ENCODE data around the gene ZNF467. TPM values are rescaled to one million over a fixed set of nuclear protein-coding genes. Genes with fewer than 3 reads are reported as not detected.

ZNF467 gene
- total RNA-seq, 1 donor from 2014 or later = 0.20 TPM

DNA sequence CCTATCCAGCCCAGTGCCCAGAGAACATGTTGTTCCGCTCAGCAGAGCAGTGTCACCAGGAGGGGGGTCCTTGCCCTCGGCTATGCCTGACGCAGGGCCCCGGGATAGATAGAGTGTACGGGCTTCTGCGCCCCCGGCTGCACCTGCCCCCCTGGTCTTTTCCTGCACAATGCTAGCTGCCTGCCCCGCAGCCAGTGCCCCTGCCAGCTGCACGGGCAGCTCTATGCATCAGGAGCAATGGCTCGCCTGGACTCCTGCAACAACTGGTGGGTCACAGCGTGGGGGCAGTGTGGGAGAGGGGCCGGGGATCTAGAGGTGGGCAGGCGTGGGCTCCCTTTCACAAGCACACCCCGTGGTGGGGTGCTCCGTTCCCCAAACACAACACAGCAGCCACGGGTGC, 33.3 kb upstream of the ZNF467 start:
- Mint-ChIP-seq H3K4me1 (no peaks in the 10 kb centered on the region), H3K27ac (no peak overlapping the region), H3K36me3 (ENCODE audit: low read depth) (no peaks in the 10 kb centered on the region), H3K9me3 (no peaks in the 10 kb centered on the region), H3K4me3 (no peak overlapping the region), H3K27me3 (peaks cover 6% of the 10 kb centered on the region)
- intact Hi-C loops (cut with micrococcal nuclease) = loop anchor here (1.0 kb wide), 1 partner anchor 470 kb away; no protein-coding TSS in a partner anchor
- ATAC-seq (ENCODE audit: low read depth) (no peak), DNase-seq (no peak)
- ChIA-PET CTCF (interaction anchor here (0.6 kb wide), 1 partner anchor 9 kb away, joined by 3 read pairs; no protein-coding TSS in a partner anchor), POLR2A (interaction anchor here (0.8 kb wide), 1 partner anchor 32 kb away, joined by 3 read pairs; the partner anchor contains the start of gene ZNF862)
- TF ChIP-seq, protein P1, sequence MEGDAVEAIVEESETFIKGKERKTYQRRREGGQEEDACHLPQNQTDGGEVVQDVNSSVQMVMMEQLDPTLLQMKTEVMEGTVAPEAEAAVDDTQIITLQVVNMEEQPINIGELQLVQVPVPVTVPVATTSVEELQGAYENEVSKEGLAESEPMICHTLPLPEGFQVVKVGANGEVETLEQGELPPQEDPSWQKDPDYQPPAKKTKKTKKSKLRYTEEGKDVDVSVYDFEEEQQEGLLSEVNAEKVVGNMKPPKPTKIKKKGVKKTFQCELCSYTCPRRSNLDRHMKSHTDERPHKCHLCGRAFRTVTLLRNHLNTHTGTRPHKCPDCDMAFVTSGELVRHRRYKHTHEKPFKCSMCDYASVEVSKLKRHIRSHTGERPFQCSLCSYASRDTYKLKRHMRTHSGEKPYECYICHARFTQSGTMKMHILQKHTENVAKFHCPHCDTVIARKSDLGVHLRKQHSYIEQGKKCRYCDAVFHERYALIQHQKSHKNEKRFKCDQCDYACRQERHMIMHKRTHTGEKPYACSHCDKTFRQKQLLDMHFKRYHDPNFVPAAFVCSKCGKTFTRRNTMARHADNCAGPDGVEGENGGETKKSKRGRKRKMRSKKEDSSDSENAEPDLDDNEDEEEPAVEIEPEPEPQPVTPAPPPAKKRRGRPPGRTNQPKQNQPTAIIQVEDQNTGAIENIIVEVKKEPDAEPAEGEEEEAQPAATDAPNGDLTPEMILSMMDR (IDR thresholded peaks at IDR 0.05) = no peak

DNA sequence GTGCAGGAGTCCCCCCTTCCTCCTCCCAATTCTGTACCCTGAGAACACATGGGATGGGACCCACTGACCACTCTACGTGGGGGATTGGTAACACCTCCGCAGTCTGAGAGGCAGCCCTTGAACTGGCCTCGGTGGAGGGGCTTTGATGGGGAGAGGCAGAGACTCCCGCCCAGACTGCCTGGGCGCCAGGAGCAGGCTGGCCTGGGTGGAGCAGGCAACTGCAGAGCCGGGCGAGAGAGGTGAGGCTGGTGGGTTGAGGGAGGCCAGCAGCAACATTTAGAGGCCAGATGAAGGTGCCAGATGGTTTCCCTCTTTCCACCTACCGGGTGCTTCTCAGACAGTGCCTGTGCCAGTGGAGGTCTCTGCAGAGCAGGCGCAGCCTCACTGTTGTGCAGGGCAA, 30.7 kb upstream of the ZNF467 start:
- ATAC-seq (ENCODE audit: low read depth) (no peak), DNase-seq (no peak)
- Mint-ChIP-seq H3K27me3 (peaks cover 6% of the 10 kb centered on the region), H3K27ac (no peak overlapping the region), H3K4me3 (no peak overlapping the region), H3K4me1 (no peaks in the 10 kb centered on the region), H3K9me3 (no peaks in the 10 kb centered on the region), H3K36me3 (ENCODE audit: low read depth) (no peaks in the 10 kb centered on the region)
- TF ChIP-seq, protein P1 (IDR thresholded peaks at IDR 0.05) = no peak
- POLR2A ChIA-PET = no interaction called here
- intact Hi-C loops (cut with micrococcal nuclease) = no loop called here
- CTCF ChIA-PET = no interaction called here

DNA sequence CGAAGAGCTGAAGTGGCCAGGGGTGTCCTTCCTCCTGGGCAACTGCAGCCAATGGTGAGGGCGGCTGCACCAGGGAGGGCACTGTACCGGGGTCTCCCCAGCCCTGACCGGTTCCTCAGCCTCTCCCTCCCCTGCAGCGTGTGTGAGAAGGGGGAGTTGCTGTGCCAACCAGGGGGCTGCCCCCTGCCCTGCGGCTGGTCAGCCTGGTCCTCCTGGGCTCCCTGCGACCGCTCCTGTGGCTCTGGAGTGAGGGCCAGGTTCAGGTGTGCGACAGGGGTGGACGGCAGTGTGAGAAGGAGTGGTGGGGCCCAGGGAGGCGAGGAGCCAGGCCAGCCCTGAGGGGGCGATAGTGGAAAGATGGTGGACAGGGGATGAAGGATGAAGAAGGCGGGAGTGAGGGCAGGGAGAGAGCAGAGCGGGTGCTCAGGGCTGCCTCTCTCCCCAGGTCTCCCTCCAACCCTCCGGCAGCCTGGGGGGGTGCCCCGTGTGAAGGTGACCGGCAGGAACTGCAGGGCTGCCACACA, 30.2 kb upstream of the ZNF467 start:
- TF ChIP-seq, protein P1 (IDR thresholded peaks at IDR 0.05) = no peak
- intact Hi-C loops (cut with micrococcal nuclease) = no loop called here
- DNase-seq (no peak), ATAC-seq (ENCODE audit: low read depth) (no peak)
- Mint-ChIP-seq H3K27me3 (peaks cover 6% of the 10 kb centered on the region), H3K4me3 (no peak overlapping the region), H3K9me3 (no peaks in the 10 kb centered on the region), H3K4me1 (no peaks in the 10 kb centered on the region), H3K36me3 (ENCODE audit: low read depth) (no peaks in the 10 kb centered on the region), H3K27ac (no peak overlapping the region)
- POLR2A ChIA-PET = no interaction called here
- CTCF ChIA-PET = no interaction called here

DNA sequence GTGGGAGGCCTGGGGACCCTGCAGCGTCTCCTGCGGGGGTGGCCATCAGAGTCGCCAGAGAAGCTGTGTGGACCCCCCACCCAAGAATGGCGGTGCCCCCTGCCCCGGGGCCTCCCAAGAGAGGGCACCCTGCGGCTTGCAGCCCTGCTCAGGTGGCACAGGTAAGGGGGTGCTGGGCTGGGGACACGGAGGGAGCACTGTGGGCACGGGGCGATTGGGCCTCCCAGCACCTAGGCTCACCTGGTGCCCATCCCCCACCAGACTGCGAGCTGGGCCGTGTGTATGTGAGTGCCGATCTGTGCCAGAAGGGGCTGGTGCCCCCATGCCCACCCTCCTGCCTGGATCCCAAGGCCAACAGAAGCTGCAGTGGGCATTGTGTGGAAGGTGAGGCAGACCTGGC, 29.6 kb upstream of the ZNF467 start:
- TF ChIP-seq, protein P1 (IDR thresholded peaks at IDR 0.05) = no peak
- no peak for DNase-seq
- H3K4me1 Mint-ChIP-seq = no peaks in the 10 kb centered on the region
- peaks cover 6% of the 10 kb centered on the region for H3K27me3 Mint-ChIP-seq
- intact Hi-C loops (cut with micrococcal nuclease) = no loop called here
- H3K9me3 Mint-ChIP-seq = no peaks in the 10 kb centered on the region
- no peak for ATAC-seq (ENCODE audit: low read depth)
- POLR2A ChIA-PET = no interaction called here
- H3K4me3 Mint-ChIP-seq = no peak overlapping the region
- no peak overlapping the region for H3K27ac Mint-ChIP-seq
- no peaks in the 10 kb centered on the region for H3K36me3 Mint-ChIP-seq (ENCODE audit: low read depth)
- CTCF ChIA-PET = no interaction called here

DNA sequence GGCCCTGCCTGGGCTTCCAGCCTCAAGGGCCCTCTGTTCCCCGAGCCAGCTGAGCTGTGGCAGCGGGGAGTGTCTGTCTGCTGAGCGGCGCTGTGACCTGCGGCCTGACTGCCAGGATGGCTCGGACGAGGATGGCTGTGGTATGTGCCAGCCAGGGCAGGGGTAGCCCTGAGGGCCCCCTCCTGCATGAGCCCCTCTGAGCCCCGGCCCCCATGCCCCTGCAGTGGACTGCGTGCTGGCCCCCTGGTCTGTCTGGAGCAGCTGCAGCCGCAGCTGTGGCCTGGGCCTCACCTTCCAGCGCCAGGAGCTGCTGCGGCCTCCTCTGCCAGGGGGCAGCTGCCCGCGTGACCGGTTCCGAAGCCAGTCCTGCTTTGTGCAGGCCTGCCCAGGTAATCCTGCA, 28.4 kb upstream of the ZNF467 start:
- intact Hi-C loops (cut with micrococcal nuclease) = no loop called here
- CTCF ChIA-PET = no interaction called here
- POLR2A ChIA-PET = no interaction called here

More for the DNA sequence above, 28.4 kb upstream of the ZNF467 start:
- DNase-seq = no peak
- Mint-ChIP-seq H3K27me3 (peaks cover 2% of the 10 kb centered on the region), H3K36me3 (ENCODE audit: low read depth) (no peaks in the 10 kb centered on the region), H3K27ac (no peak overlapping the region), H3K4me1 (no peaks in the 10 kb centered on the region), H3K4me3 (no peak overlapping the region), H3K9me3 (no peaks in the 10 kb centered on the region)
- TF ChIP-seq, protein P1 (IDR thresholded peaks at IDR 0.05) = no peak
- no peak for ATAC-seq (ENCODE audit: low read depth)
